Liver (tissue), 3 donors: ENCODE data around the gene SKI.

Experiments used
- ATF3 ChIP-seq: IDR thresholded peaks from 2 replicates; pipeline ENCODE4 v1.6.1; 2016; ENCODE audit warnings: antibody characterized with exemption
- EGR1 ChIP-seq, 2 donors: IDR thresholded peaks; 2 replicates each; pipeline ENCODE4 v1.6.1; 2016 to 2018; ENCODE audit warnings: antibody characterized with exemption in 2 of 2, low read depth in 2 of 2
- FOXA2 ChIP-seq: IDR thresholded peaks from 2 replicates; pipeline ENCODE4 v1.6.1; 2016; ENCODE audit warnings: antibody characterized with exemption
- JUND ChIP-seq, 2 donors: IDR thresholded peaks; 2 replicates each; pipeline ENCODE4 v1.6.1; 2016; ENCODE audit warnings: antibody characterized with exemption in 2 of 2
- MAX ChIP-seq: IDR thresholded peaks from 2 replicates; pipeline ENCODE4 v1.6.1; 2016; ENCODE audit warnings: antibody characterized with exemption
- RAD21 ChIP-seq, 2 donors: IDR thresholded peaks; 2 replicates each; pipeline ENCODE4 v1.6.1; 2016; ENCODE audit warnings: antibody characterized with exemption in 2 of 2, mild to moderate bottlenecking in 2 of 2
- REST ChIP-seq: IDR thresholded peaks from 2 replicates; pipeline ENCODE4 v1.6.1; 2016; ENCODE audit warnings: antibody characterized with exemption, mild to moderate bottlenecking
- RXRA ChIP-seq, 2 donors: IDR thresholded peaks; 2 replicates each; pipeline ENCODE4 v1.6.1; 2017 to 2018; ENCODE audit warnings: antibody characterized with exemption in 2 of 2, mild to moderate bottlenecking in 1 of 2
- SP1 ChIP-seq: IDR thresholded peaks from 2 replicates; pipeline ENCODE4 v1.6.1; 2018; ENCODE audit warnings: antibody characterized with exemption, mild to moderate bottlenecking
- YY1 ChIP-seq: IDR thresholded peaks from 2 replicates; pipeline ENCODE4 v1.6.1; 2016; ENCODE audit warnings: antibody characterized with exemption, mild to moderate bottlenecking
- TF ChIP-seq, protein P1 (sequence below): fragments of 150-350 bp; IDR thresholded peaks from 2 replicates; pipeline ENCODE4 v1.5.1; 2017; ENCODE audit warnings: improper control_type of control experiment, low read depth, low read length; ENCODE audit not compliant: missing input control
- TF ChIP-seq, protein P2 (sequence below): IDR thresholded peaks from 2 replicates; pipeline ENCODE4 v1.6.1; 2016; ENCODE audit warnings: antibody characterized with exemption
- donor health status: healthy.
- donor health status: healthy.

DNA sequence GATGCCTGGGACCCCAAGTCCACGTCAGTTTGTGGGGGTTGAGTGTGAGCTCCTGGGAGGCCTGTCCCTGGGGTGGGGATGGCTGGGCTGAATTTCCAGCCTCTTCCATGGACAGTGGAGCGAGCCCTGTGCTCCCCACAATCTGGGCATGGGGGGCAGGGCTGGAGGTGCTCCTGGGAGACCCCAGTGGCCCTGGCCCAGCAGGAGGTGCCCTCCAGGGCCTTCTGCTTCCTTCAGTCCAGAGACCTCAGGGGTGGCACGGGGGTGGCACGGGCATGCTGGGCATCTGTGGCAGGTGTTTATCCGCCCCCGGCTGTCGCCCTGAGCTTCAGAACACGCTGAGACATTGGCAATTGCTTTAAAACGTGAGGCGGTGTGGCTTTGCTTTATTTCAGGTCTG, 122.4 kb downstream of the SKI start:
- TF ChIP-seq, protein P1, sequence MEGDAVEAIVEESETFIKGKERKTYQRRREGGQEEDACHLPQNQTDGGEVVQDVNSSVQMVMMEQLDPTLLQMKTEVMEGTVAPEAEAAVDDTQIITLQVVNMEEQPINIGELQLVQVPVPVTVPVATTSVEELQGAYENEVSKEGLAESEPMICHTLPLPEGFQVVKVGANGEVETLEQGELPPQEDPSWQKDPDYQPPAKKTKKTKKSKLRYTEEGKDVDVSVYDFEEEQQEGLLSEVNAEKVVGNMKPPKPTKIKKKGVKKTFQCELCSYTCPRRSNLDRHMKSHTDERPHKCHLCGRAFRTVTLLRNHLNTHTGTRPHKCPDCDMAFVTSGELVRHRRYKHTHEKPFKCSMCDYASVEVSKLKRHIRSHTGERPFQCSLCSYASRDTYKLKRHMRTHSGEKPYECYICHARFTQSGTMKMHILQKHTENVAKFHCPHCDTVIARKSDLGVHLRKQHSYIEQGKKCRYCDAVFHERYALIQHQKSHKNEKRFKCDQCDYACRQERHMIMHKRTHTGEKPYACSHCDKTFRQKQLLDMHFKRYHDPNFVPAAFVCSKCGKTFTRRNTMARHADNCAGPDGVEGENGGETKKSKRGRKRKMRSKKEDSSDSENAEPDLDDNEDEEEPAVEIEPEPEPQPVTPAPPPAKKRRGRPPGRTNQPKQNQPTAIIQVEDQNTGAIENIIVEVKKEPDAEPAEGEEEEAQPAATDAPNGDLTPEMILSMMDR = no peak
- TF ChIP-seq SP1 (no peak), REST (no peak), EGR1 (IDR thresholded peaks at IDR 0.05; ENCODE audit: low read depth in 2 of 2) (no peak), ATF3 (no peak), RAD21 (IDR thresholded peaks at IDR 0.05) (no peak), JUND (IDR thresholded peaks at IDR 0.05) (no peak), MAX (no peak), FOXA2 (no peak), RXRA (IDR thresholded peaks at IDR 0.05) (no peak), YY1 (no peak)
- TF ChIP-seq, protein P2, sequence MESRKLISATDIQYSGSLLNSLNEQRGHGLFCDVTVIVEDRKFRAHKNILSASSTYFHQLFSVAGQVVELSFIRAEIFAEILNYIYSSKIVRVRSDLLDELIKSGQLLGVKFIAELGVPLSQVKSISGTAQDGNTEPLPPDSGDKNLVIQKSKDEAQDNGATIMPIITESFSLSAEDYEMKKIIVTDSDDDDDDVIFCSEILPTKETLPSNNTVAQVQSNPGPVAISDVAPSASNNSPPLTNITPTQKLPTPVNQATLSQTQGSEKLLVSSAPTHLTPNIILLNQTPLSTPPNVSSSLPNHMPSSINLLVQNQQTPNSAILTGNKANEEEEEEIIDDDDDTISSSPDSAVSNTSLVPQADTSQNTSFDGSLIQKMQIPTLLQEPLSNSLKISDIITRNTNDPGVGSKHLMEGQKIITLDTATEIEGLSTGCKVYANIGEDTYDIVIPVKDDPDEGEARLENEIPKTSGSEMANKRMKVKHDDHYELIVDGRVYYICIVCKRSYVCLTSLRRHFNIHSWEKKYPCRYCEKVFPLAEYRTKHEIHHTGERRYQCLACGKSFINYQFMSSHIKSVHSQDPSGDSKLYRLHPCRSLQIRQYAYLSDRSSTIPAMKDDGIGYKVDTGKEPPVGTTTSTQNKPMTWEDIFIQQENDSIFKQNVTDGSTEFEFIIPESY = no peak
